ENCODE results near the gene GABARAPL1.
"Not testable (repeated sequence)": the region's sequence is repeated elsewhere in the genome, so short reads cannot be mapped to it uniquely, and the experiment has no call there.

Gene GABARAPL1

GRCh38 chr12:10212739-10213131, at the start of gene GABARAPL1:
Gene GABARAPL1, plus strand, starts transcription at chr12:10212877. Its CDS starts 253 bp downstream, at chr12:10213130.
- peak; percentile 73 for DNase-seq

DNA sequence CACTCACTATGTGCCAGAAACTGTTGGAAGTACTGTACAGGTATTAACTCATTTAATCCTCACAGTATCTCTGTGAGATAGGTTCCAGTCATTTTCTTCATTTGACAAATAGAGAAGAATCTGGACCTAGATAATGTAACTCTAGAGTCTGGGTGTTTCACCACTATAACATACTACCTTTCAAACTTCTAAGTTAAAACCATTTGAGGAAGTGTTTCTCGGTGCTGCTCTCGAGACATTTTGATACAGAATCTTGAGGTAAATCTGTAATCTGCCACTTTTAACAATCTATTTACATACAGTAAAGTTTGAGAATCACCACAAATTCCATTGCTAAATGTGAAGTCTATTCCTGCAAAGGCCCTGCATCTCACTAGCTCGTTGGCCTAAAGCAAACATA, 49.6 kb upstream of the GABARAPL1 start:
- no peak for DNase-seq

DNA sequence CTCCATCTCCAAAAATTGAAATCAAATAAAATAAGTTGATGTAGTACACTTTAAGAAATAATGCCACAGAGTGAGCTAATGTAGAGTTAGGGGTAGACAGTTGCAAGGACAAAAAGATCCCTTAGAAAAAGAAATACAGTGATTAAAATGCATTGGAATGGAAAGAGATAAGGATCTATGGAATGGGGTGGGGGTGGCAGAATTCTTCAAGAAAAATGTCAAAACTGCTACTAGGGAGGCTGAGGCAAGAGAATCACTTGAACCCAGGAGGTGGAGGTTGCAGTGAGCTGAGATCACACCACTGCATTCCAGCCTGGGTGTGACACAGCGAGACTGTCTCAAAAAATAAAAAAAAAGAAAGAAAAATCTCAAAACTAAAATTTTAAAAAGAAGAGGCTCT, 47.3 kb upstream of the GABARAPL1 start:
- no peak for DNase-seq

DNA sequence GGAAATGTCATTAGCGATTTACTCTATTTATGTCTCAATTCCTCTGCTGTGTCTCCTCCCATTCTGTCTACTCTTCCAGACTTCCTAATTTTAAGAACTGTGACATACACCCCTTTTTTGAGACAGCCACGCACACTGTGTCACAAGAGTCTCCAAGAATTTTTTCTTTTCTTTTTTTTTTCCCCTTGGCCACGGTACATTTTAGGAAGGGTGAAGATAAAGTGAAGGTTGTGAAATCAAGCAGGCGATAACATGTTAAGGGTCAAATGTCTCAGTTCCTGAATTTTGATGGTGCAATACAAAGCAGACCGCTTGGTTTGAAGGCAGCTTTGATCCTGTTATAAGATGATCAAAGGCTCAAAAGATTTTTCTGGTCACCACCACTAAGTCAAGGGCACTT, 45.1 kb upstream of the GABARAPL1 start:
- no peak for DNase-seq

DNA sequence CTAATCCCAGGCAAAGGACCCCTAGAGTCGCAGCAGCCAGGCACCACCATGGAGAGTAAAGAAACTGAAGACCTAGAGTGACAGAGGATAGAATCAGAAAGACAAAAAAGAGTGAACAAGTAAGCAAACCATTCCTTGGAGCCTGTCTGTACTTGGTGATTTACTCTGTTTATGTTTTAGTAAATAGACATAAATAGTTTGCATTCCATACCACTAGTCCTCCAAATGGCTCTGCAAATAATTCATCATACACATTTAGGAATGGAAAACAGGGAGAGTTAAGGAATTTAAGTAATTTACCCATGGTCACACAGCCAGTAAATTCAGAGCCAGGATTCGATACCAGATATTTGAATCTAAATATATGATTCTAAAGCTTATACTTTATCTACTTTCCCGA, 43.6 kb upstream of the GABARAPL1 start:
- no peak for DNase-seq

GRCh38 chr12:10170216-10170615, 42.5 kb upstream of the GABARAPL1 start:
- no peak for DNase-seq

DNA sequence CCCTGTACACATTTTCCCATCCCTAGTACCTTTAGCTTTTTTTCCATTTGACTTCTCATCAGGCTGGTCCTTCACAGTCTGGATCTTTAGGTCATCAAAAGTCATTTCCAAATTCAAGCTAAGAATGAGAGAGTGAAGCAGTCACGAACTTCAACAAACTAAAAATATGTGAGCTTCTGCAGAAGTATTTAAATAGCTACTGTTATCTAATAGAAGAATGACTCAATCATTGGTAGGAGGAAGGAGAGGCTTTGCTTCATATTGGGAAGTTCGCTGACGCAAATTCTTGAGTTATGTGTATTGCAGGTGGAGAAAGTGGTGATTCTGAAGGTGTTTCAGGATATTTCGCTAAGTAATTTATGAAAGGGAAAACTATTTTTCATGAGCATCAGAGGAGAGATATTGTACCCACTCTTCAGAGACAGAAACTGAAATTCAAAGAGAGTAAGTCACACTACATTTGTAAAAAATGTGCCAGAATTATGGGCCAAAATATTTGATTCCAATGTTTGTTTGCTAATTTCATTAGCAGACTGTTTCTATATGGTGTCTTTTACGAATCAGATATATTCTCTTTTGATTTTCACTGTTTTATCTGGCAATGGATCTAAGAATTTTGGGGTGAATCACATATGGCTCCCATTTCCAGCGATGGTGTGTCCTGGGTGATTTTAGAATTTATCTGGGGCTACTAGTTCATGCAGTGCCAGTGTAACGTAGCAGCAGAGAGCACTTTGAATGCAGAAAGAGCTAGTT, 40.5 kb upstream of the GABARAPL1 start, which contains the start of gene OLR1:
Gene OLR1 (minus strand): TSS at position 160 of the 756 bp plus-strand sequence. CDS start 55 bp downstream, at position 105.
- no peak for DNase-seq

DNA sequence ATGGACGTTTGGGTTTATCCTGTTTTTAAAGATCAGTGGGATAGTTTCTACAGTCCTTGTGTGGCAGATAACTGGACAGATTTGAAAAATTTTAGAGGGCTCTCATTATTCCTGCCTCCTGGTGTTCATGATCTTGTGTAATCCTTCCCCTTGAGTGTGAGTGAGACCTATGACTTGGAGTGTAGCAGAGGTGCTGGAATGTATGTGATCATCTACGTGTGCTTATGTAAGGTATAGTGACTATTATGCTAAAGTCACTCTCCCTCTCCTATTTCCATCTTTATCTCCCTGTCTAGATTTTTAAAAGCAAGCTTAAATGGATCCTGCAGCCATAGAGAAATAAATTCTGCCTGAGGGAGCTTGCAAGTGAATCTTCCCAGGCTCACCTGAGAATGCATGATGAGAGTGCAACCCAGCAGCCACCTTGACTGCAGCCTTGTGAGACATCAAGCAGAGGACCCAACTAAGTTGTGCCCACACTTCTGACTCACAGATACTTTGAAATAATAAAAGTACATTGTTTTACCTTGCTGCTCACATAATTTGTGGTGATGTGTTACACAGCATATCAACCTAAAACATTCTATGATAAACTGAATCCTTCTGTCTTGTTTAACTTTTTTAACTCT, 37.6 kb upstream of the GABARAPL1 start:
- DNase-seq, result no peak

DNA sequence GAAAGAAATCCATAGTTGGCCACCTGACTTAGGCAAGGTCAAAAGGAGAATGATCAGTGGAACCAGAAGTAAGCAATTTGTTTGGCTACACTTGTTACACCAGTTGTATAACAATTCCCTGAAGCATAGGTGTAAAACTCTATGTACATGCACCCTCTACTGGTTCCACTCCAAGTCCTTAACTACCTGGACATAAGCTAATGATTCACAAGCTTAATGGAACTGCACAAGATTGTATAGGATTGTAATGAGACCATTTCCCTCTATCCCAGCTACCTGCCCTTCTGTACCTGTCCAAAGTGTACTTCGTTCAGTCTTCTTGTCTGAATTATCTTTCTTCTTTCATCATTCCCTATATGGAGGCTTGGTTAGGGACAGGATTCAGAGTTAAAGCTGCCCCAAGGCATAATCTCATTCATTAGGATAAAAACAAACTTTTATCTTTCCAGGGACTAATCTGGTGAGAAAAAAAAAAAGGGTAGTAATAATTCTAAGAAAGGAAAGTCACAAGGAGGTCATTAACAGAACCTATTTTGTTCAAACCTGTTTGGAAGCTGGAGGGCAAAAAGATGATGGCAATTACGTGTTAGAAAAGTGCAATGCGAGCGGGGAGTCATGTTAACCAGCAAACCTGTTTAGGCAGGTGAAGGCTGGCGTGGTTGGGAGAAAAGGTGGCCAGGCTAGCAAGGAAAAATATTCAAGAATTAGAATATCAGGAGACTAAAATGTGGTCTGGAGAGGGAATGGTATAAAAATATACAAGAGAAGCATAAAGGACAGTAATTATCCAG, 36.6 kb upstream of the GABARAPL1 start:
- no peak for DNase-seq

GRCh38 chr12:10178821-10179220, 33.9 kb upstream of the GABARAPL1 start, which contains the start of gene TMEM52B:
Gene TMEM52B, plus strand, starts transcription at chr12:10179032. Its CDS starts 543 bp downstream, at chr12:10179575.
- no peak for DNase-seq

GRCh38 chr12:10179776-10180181, 32.9 kb upstream of the GABARAPL1 start:
- DNase-seq, result no peak

DNA sequence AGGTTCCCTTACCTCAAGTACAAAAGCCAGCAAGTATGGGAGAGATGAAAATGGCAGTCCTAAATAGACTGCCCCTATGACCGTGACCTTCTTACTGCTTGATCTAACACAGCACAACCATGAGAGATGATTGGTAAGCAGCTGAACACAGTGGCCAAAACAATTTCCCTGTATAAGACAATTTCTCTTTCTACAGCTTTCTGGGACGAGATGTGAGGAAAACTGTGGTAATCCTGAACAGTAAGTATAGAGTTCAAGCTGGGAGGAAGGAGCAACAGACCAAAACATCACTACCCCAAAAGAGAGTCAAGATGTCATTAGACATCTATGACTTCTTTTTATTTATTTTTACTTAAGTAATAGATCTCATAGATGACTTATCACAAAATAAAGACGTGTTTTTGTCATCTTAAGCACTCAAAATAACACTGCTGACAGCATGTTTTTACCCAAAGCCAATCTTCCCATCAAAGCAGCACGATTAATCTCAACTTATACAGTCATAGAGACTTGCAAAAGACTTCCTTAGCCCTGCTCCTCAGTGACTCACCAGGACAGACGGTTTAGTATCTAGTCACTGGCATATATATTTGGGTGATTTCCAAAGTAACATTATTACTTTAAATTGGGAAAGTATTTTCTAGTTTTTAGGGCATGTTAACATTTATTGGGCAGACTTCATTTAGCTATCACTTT, 30.2 kb upstream of the GABARAPL1 start:
- DNase-seq, result peak; percentile 26

DNA sequence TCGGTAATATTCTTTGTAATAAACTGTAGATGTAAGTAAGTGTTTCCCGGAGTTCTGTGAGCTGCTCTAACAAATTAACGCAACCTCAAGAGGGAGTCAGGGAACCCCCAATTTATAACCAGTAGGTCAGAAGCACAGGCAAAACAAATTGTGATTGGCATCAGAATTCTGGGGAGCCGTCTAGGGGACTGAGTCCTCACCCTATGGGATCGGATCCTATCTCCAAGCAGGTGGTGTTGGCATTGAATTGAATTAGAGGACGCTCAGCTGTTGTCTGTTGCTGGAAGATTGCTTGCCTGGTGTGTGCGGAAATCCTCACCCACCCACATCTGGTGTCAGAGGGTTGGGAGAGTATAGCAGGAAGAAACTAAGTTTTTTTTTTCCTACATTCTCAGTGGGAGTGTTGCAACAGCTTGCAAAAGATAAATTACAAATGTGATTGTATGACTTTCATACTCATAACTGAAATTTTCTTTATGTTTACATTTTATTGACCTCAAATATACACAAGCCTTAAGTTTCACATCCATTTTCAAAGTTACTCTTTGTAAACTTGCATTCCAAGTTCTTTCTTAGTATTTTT, 28.3 kb upstream of the GABARAPL1 start:
- no peak for DNase-seq

DNA sequence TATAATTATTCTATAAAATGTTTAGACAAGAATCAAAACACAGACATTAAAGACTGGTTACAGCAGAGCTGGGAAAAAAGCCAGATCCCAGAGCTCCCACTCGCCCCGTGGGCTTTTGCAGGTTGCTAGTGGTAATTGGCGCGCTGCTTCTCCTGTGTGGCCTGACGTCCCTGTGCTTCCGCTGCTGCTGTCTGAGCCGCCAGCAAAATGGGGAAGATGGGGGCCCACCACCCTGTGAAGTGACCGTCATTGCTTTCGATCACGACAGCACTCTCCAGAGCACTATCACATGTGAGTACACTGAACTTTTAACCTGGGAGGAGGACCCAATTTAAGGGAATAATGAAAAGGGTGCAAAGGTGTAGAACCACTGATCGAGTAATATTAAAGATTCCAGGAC, 26.4 kb upstream of the GABARAPL1 start:
- no peak for DNase-seq

- not testable (repeated sequence) for DNase-seq
These were observed 25.7 kb upstream of the GABARAPL1 start for GRCh38 chr12:10186958-10187357.

- no peak for DNase-seq
These were observed 23.0 kb upstream of the GABARAPL1 start for GRCh38 chr12:10189653-10190052.

DNA sequence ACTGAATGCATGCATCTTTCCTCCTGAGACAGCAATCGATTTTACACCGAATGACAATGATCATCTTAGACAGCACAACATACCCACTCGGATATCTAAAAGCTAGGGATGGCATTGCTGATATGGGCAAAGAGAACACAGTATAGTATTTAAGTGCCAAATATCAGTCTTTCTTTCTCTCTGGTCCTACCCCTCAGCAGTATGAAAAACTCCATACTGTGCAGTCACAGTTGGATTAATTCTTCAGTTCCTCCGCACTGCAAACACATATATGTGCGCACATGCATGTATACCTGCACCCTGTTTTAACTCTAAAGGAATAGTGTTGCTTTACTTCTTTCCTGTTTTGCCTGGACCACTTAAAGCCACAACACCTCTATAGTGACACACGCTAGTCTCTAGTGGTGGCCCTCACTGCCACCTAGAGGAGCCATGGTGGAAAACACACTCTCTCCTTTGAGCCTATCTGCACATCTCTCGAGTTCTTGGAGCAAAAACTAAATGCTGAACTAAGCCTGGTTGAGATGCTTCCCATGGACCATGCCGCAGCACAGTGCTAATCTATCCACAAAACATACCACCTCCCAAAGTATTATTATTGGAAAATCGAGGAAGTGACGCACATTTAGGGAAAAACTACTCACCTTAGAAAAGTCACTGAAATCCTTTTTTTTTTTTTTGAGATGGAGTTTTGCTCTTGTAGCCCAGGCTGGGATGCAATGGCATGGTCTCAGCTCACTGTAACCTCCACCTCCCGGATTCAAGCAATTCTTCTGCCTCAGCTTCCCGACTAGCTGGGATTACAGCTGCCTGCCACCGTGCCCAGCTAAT, 21.9 kb upstream of the GABARAPL1 start:
- DNase-seq, result peak; percentile 64

- no peak for DNase-seq
These were observed 20.8 kb upstream of the GABARAPL1 start for GRCh38 chr12:10191865-10192264.

DNA sequence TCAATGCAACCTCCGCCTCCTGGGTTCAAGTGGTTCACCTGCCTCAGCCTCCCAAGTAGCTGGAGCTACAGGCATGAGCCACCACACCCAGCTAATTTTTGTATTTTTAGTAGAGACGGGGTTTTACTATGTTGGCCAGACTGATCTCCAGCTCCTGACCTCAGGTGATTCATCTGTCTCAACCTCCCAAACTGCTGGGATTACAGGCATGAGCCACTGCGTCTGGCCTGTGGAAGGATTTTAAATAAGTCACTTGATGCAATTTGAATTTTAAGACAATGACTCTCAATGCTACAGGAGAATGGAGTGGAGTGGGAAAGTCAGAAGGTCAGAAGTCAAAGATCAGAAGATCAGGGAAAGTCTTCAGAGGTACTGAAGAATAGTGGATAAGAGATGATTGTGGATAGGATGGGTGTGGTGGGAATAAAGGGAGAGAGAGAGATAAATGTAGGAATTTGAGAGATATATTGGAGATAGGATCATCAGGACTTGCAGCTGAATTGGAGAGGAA, 18.5 kb upstream of the GABARAPL1 start:
- DNase-seq, result no peak

DNA sequence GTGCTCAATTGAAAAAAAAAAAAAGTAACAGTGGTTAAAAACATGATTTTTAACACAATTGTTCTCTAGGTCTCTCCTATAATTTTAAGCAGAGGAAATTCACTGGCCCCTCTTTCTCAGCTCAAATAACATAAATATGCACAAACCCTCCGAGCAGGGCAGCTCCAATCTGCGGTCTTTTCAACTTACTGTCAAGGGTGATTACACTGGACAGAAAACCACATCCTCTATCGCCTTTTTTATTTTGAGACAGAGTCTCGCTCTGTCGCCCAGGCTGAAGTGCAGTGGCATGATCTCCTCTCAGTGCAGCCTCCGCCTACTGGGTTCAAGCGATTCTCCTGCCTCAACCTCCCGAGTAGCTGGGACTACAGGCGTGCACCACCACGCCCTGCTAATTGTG, 16.5 kb upstream of the GABARAPL1 start:
- no peak for DNase-seq

DNA sequence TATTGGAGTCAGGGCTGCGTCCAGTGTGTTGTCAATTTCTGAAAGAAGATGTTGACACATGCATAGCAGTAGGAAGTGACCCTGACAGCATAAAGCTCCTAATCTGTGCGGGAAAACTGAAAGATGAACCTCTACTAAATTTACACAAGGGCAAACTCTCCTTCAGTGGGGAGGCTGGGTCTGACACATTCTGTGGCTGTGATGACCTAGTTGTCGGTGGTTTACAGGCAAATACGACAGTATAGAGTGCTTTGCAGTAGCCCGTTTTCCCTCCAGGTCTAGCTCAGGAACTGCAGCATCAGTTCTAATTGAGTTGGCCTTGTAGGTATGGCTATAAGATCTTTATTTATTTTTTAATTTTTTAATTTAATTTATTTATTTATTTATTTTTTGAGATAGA, 14.8 kb upstream of the GABARAPL1 start:
- DNase-seq, result no peak

Data from activated CD4-positive, alpha-beta T cell treated with anti-CD3 and anti-CD28 coated beads, Interleukin-10, Interleukin-2, amounts not matched to agents 100 ng/mL and 50 ng/mL, durations not matched to agents 16 hours and 8 hours (primary cell).